DMS153 treated with DMSO at 0.1 percent for 48 hours (cell line): ENCODE results near the gene CIB2.

Experiments used
- DNase-seq: peaks from one replicate; lab custom pipeline; 2025; ENCODE audit not compliant: unreplicated experiment; lab: John Stamatoyannopoulos, UW

The CIB2 gene

DNA sequence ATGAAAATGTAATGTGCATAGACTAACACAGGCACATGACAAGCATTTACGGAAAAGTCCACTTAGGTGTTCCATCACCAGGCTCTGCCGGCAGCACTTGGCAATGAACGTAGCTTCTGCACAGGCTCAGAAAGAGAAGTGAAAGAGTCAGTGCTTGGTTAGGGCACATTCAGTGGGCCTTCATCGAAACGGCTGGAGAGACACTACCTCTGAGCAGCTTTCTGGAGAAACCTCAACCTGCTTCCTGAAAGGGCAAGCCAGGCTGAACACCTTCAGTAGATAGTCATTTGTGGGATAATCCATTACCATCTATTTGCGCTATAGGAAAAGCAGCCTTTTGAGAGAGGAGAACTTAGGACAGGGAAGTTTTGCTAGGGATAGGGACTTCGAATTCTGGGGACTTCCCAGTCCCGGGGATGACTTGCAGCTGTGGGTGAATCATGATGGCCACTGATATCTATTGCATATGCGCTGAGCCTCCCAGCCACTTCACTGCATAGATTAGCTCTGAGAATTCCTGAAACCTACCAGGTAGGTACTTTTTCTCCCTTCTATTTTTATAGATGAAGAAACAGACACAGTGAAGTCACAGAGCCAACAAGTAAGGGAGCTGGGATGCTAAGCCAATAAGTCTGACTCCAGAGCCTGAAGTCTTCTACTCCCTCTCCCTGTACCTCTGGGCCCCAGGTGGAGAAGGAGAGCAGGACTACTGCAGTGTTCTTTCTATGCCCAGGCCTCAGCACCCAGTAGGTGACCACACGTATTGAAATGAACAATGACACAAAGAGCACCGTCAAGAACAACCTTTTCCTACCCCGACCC, 43.1 kb downstream of the CIB2 start:
- DNase-seq = no peak

GRCh38 chr15:78085928-78086327, 45.3 kb downstream of the CIB2 start:
- no peak for DNase-seq

GRCh38 chr15:78084449-78084750, 46.8 kb downstream of the CIB2 start:
- DNase-seq = no peak

GRCh38 chr15:78083687-78084448, 47.4 kb downstream of the CIB2 start:
- no peak for DNase-seq

GRCh38 chr15:78083186-78083585, 48.1 kb downstream of the CIB2 start:
- no peak for DNase-seq

GRCh38 chr15:78082743-78083110, 48.5 kb downstream of the CIB2 start:
- no peak for DNase-seq

DNA sequence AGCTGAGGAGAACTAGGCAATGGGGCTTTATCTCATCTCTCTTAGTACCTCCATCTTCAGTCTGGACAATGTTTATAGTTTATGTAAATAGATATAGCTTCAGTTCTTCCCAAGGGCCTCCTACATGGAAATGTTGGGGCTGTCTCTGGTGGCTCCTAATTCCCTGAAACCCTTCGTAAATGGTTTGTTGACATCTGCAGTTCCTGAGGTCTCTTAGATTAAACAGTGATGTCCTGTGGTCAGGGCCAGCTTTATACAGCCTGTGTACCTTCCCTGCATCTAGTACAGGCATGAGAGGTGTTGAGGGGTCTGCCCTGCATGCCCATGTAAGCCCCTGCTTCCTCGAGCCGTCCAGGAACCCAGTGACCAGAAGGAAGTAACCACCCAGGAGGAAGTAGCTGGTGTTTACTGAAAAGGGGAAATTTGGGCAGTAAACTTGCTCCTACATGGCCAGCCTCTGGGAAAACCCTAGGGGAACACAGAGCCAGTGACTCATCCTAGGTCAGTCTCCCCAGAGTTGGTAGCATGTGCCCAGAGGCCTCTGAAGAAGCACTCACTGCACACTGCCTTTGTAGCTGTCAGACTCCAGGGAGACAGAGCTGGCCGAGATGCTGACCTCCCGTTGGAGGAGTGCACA, 49.0 kb downstream of the CIB2 start:
- DNase-seq = no peak

GRCh38 chr15:78080088-78080460, 51.2 kb downstream of the CIB2 start:
- no peak for DNase-seq

DNA sequence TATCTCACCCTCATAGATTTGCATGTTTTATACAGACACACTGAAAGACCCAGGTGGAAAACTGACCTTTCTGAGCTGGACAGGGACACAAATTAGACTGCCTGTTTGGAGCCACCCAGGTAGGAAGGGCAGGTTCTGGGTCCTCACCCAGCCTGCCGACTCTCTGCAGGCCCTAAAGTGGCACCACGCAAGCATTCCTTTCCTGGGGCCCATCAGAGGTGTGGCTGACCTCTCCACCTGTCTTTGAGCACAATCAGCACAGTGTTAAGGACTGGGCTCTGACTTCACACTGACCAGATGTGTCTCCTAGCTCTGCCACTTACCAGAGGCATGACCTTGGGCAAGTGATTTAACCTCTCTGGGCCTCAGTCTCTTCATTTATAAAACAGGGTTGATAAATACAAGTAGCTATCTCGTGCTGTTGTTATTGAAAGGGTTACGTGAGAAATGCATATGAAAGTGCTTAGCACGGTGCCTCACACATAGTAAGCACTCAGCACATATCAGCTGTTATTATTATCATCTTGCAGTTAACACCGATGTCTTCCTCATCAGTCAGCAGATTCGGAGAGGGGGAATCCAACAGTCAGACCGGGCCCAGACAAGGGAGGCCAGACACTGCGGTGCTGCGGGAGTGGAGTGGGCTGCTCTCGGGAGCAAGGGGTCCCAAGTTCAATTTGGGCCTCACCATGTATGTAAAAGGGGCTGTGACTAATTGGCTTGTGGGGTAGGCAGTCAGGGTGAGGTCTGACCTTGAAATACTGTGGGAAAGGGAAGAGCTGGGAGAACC, 51.8 kb downstream of the CIB2 start:
- no peak for DNase-seq

GRCh38 chr15:78077871-78078210, 53.4 kb downstream of the CIB2 start:
- no peak for DNase-seq

DNA sequence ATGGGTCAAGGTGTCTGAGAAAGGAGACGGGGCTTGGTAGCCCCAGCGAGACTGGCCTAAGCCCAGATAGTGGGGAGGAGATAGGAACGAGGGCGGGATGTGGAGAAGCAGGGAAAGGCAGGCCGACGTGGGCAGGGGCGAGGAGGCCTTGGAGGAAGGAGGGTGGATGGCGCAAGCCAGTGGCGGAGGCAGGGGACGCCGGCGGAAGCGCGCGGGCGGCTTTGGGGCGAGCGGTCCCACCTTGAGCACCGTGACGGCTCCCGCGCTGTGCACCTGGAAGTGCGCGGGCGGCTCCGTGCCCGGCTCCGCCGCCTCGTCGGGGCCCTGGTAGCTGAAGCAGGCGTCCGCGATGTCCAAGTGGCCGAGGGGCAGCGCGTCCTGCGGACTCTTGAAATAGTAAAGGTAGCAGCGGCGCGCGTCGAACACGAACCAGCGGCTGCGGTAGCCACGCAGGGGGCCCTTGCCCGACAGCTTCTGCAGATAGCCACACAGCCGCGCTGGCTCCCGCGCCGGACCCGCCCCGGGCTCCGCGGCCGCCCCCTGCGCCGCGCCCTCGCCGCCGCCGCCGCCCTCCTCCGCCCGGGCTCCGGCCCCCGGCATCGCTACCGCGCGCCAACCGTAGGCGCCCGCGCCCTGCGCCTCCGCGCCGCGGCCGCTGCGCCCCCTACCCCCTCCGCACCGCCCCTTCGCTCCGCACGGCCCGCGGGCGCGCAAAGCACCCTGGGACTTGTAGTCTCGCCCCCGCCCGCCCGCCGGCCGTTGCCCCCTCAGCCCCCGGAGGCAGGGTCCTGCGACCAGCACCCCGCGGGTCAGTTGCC, 54.0 kb downstream of the CIB2 start, which contains the start of gene TBC1D2B:
TSS of gene TBC1D2B (minus strand) at position 659 of the 818 bp plus-strand sequence. CDS start at position 600, 59 bp downstream.
- DNase-seq = no peak

DNA sequence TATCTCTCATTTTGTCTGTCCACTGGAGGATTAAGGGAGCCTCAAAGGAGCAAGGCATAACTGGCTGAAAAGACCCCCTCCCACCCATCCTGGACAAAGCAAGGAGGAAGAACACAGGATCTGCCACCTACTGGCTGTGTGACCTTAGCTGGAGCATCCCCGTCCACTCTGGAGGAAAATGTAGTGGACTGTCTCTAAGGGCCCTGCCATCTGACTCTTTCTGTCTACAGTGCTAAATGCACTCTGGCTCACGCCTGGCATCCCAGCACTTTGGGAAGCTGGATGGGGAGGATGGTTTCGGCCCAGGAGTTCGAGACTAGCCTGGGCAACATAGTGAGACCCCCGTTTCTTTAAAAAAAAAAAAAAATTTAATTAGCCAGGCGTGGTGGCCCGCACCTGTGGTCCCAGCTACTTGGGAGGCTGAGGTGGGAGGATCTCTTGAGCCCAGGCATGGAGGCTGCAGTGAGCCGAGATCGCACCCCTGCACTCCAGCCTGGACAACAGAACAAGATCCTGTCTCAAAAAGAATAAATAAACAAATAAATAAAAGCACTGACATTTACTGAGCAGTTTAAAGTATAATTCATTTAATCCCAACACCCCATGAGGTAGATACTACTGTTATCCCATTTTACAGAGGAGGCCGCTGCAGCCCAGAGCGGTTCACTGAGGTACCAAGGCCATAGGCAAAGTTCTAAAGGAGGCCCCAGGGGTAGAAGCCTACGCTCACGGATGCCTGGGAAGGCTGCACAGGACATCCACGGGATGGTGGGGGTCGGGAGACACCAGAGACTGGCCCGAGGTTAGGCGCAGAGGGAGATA, 54.8 kb downstream of the CIB2 start:
- DNase-seq = no peak

GRCh38 chr15:78075490-78076230, 55.6 kb downstream of the CIB2 start:
- no peak for DNase-seq

- no peak for DNase-seq
Measured at GRCh38 chr15:78073046-78073787, 58.0 kb downstream of the CIB2 start.

- DNase-seq = no peak
Measured at GRCh38 chr15:78072080-78072892, 59.0 kb downstream of the CIB2 start.

DNA sequence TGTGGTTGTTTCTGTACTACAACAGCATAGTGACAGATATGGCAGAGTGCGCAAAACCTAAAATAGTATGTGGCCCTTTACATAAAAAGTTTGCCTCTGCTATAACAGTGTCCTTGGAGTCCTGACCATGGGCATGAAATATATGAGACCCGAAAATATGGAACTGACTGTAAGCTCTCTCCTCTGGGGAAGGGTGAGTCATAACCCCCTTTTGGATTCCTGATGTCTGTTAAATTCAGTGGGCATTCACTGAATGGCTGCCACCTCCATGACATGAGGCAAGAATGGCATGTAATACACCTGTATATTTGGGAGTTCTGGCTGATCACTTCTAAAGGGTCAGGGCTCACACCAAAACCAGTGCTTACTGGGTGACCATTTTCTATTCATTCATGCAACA, 59.9 kb downstream of the CIB2 start:
- no peak for DNase-seq

GRCh38 chr15:78070049-78070700, 61.1 kb downstream of the CIB2 start:
- DNase-seq = no peak
